ENCODE results near the gene KLC1.

Gene KLC1

GRCh38 chr14:103706551-103707328, 77.7 kb downstream of the KLC1 start:
- no peak for DNase-seq

GRCh38 chr14:103707329-103708263, 78.6 kb downstream of the KLC1 start:
- peak; percentile 29 to 38 for DNase-seq

- DNase-seq: no peak
These were observed 79.8 kb downstream of the KLC1 start for GRCh38 chr14:103708750-103709187.

GRCh38 chr14:103709814-103710213, 80.8 kb downstream of the KLC1 start:
- DNase-seq: no peak

- DNase-seq: peak; percentile 41 to 51
These were observed 81.9 kb downstream of the KLC1 start for GRCh38 chr14:103710771-103711377.

- peak; percentile 50 to 81 for DNase-seq
These were observed 82.8 kb downstream of the KLC1 start for GRCh38 chr14:103711516-103712431.

GRCh38 chr14:103712633-103713247, 83.7 kb downstream of the KLC1 start:
- no peak for DNase-seq

- DNase-seq: no peak
These were observed 84.5 kb downstream of the KLC1 start for GRCh38 chr14:103713304-103714062.

GRCh38 chr14:103714063-103714724, 85.2 kb downstream of the KLC1 start:
- no peak for DNase-seq

GRCh38 chr14:103715052-103716000, 86.3 kb downstream of the KLC1 start, which contains the start of the genes XRCC3 and ZFYVE21:
Gene XRCC3, minus strand, starts transcription at chr14:103715451. Its CDS starts 4,364 bp downstream, at chr14:103711087.
Gene ZFYVE21, plus strand, starts transcription at chr14:103715810. Its CDS starts 32 bp downstream, at chr14:103715842.
- peak; percentile 100 for DNase-seq

- peak; percentile 24 to 28 for DNase-seq
These were observed 87.2 kb downstream of the KLC1 start for GRCh38 chr14:103716091-103716801.

- no peak for DNase-seq
These were observed 87.9 kb downstream of the KLC1 start for GRCh38 chr14:103716899-103717411.

- no peak for DNase-seq
These were observed 89.6 kb downstream of the KLC1 start for GRCh38 chr14:103718572-103718971.

GRCh38 chr14:103719751-103720150, 90.7 kb downstream of the KLC1 start:
- DNase-seq: no peak

- no peak for DNase-seq
These were observed 92.5 kb downstream of the KLC1 start for GRCh38 chr14:103721334-103722120.

GRCh38 chr14:103723748-103724081, 94.7 kb downstream of the KLC1 start:
- DNase-seq: no peak

- DNase-seq: no peak
These were observed 95.1 kb downstream of the KLC1 start for GRCh38 chr14:103724116-103724515.

Data from NCI-H2081 (cell line).